GM18505 (cell line): ENCODE data around the gene LRRN4CL.
"Not testable (repeated sequence)": the region's sequence is repeated elsewhere in the genome, so short reads cannot be mapped to it uniquely, and the experiment has no call there.

ENCODE experiments used
- ATAC-seq: cut with Tn5 transposase; IDR thresholded peaks from one replicate; pipeline ENCODE4 v1.9.1; 2021; ENCODE audit not compliant: unreplicated experiment
- POLR2A ChIP-seq: IDR thresholded peaks from 4 replicates; pipeline ENCODE4 v1.6.1; 2011; ENCODE audit warnings: borderline replicate concordance; ENCODE audit not compliant: insufficient read depth, insufficient read length; ENCODE audit errors: extremely low read depth

Gene LRRN4CL

GRCh38 chr11:62654297-62654696 lies 35.0 kb downstream of the LRRN4CL start:
- no peak for ATAC-seq
- no peak for TF ChIP-seq POLR2A

DNA sequence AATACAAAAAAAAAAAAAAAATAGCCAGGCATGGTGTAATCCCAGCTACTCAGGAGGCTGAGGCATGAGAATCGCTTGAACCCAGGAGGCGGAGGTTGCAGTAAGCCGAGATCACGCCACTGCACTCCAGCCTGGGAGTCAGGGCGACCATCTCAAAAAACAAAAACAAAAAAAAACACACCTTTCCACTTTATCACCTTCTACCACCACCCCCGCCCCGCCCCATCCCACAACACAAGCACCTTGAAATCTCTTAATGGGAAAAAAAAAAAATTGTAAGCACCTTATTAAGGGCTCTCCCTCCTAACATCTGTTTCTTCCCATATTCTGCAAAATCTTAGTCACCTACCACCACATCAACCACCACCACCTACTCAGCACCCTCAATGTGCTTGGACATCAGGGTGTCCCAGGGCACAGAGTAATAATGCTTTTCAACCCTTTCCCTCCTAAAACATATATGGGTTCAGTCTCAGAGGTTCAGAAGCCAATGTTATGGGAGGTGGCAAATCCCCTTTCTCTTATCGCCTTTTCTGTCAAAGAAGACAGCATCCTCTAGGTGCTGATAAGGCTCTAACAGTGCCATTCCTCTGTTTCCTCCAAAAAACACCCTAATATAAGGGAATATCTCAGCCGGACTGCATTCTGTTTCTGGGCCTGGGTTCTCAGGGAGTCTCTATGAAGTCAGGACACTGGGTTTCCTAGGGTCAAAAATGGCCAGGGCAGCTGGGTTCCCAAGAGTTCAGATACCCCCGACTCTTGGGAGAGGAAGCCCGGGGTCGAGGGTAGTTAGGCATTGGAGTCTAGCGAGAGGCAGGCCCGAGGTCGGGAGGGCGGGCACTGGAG lies 36.9 kb downstream of the LRRN4CL start:
- no peak for TF ChIP-seq POLR2A
- ATAC-seq, result no peak

DNA sequence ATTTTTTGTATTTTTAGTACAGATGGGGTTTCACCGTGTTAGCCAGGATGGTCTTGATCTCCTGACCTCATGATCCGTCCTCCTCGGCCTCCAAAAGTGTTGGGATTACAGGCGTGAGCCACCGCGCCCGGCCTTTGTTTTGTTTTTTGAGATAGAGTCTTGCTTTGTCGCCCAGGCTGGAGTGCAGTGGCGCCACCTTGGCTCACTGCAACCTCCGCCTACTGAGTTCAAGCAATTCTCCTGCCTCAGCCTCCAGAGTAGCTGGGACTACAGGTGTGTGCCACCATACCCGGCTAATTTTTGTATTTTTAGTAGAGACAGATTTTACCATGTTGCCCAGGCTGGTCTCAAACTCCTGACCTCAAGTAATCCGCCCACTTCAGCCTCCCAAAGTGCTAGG lies 39.0 kb downstream of the LRRN4CL start:
- ATAC-seq, result not testable (repeated sequence)

DNA sequence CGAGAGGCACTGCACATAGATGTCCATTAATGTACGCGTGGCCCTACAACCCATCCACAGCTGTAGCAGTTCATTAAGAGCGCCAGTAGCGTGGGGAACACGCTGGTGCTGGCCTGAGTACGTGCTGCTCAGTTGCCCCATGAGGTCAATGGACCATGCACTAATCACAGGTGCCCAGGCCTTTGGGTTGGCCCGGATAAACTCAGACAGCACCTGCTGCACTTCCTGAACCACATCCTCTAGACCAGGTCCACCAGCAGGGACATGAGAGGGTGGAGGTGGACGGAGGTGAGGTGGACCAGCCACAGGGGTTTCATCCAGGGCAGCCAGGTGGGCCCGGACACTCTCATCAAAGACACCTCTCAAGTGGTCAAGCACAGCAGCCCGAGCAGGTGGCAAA lies 39.8 kb downstream of the LRRN4CL start:
- ATAC-seq, result no peak
- no peak for TF ChIP-seq POLR2A

GRCh38 chr11:62648967-62649364 lies 40.4 kb downstream of the LRRN4CL start:
- no peak for TF ChIP-seq POLR2A
- no peak for ATAC-seq

DNA sequence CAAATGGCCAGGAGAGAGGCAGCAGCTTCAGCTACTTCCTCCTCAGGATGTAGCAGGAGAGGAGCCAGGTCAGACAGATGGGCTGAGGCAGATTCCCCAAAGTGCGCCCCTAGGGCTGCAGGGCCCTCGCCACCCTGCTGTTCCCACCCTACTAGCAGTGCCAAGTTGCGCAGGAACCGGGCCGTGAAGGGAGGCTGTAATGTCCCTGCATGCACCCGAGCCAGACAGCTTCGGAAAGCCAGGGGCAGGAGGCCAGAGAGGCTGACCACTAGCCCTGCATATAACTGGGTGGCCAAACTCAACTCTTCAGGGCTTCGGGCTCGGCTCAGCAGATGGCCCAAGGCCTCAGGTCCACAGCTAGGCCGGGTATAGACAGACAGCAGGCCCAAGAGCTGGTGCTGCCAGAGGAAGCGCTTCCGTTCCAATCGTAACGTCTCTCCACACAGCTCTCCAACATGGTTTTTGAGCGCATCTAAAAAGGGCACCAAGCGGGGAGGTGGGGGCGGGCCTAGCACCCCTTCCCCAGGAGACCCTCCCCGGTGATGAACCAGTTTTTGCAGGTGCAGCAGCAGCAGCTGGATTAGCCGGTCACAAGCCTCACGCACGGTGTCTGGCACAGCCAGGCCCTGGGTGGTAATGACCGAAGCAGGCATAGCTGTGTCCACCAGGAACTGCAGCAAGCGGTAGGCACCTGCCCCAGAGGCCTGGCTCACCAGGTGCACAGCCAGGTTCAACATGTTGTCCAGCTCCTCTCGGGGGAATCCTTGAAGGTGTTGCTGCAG lies 41.0 kb downstream of the LRRN4CL start:
- no peak for ATAC-seq

GRCh38 chr11:62647609-62648005 lies 41.7 kb downstream of the LRRN4CL start:
- ATAC-seq, result no peak
- TF ChIP-seq POLR2A, result no peak

More for the DNA sequence above, 41.0 kb downstream of the LRRN4CL start:
- TF ChIP-seq POLR2A, result no peak

DNA sequence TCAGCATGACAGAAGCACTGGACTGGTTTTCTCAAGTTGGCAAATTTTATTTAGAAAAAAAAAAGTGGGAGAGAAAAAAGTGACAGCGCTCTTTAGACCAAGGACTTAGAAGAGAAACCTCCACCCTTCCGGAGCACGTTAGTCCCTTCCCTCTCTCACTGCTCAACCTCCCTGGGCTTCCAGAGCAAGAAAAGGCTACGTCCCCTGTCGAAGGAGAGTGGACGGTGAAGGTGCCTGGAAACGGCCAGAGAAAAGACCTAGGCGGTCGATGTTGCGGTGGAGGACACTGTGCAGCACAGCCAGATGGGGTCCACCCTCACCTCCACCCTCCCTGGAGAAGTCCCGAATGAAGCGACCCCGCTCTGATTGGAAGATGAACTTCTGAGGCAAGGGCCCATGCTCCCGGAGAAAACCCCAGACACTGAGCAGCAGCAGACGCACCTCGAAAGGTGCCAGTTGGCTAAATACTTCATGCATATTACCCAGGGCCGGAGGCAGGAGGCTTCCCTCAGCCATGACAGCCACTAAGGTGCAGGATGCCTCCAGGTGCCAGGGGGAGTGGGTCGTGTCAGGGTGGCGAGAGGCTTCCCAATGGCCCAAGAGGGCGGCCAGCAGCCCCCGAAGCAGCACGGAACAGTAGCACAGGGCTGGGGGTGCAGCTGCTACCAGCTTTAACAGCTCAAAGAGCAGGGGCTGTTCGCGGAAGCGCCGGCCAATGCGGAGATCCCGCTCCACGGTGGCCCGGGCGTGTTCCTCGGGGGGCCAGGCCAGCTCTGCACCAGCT lies 42.3 kb downstream of the LRRN4CL start:
- ATAC-seq, result no peak
- no peak for TF ChIP-seq POLR2A

- peak; percentile 88 for ATAC-seq
- TF ChIP-seq POLR2A, result peak; percentile 95
These were observed 43.1 kb downstream of the LRRN4CL start, which contains the start of gene GANAB for GRCh38 chr11:62645946-62646824. Gene GANAB, minus strand, starts transcription at chr11:62646613. Its CDS starts 14 bp downstream, at chr11:62646599.

DNA sequence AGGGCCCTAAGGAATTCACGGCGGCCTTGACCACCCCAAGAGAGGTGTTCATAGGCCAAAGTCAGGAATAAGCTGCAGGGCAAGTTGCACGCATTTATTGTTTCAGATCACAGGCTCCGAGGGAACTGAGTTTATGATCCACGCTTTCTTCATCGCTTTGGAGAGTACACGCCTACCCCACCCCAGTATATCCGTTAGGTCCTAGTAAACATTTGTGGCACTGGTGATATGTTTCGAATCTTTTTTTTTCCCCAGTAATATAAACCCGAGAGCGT lies 43.7 kb downstream of the LRRN4CL start:
- no peak for ATAC-seq

GRCh38 chr11:62644220-62644619 lies 45.1 kb downstream of the LRRN4CL start:
- no peak for ATAC-seq

More for the DNA sequence above, 43.7 kb downstream of the LRRN4CL start:
- no peak for TF ChIP-seq POLR2A

More at GRCh38 chr11:62644220-62644619, 45.1 kb downstream of the LRRN4CL start:
- no peak for TF ChIP-seq POLR2A
